HTERT RPE-1 (cell line): Measurements from ENCODE around the gene ACSM5.

ENCODE experiments used
- in situ Hi-C: fragments of 300-500 bp; cut with MboI; formaldehyde crosslinking; loops from 4 replicates; pipeline ENCODE4 v1.14.3; 2020; ENCODE audit warnings: low sequenced_read_pairs

The ACSM5 gene, protein sequence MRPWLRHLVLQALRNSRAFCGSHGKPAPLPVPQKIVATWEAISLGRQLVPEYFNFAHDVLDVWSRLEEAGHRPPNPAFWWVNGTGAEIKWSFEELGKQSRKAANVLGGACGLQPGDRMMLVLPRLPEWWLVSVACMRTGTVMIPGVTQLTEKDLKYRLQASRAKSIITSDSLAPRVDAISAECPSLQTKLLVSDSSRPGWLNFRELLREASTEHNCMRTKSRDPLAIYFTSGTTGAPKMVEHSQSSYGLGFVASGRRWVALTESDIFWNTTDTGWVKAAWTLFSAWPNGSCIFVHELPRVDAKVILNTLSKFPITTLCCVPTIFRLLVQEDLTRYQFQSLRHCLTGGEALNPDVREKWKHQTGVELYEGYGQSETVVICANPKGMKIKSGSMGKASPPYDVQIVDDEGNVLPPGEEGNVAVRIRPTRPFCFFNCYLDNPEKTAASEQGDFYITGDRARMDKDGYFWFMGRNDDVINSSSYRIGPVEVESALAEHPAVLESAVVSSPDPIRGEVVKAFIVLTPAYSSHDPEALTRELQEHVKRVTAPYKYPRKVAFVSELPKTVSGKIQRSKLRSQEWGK

GRCh38 chr16:20409398-20410120 is at the start of gene ACSM5:
TSS of gene ACSM5 (plus strand) at chr16:20409534. CDS start at chr16:20411485, 1,951 bp downstream.
- in situ Hi-C loops, result no loop called here

GRCh38 chr16:20359997-20360396 is 49.3 kb upstream of the ACSM5 start:
- in situ Hi-C loops, result no loop called here

DNA sequence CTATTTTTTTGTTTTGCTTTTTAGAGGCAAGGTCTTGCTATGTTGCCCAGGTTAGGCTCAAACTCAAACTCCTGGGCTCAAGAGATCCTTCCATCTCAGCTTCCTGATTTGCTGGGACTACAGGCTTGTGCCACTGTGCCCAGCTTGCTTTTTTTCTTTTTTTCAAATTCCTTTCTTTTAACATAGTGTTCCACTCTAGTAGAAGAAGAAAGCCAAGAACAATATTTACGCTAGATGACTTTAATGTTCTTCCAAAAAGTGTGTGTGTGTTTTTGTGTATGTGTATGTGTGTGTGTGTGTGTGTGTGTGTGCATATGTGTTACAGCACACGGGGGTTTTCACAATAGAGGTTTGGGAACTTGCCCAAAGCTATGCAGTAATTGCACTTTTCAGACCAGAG is 46.1 kb upstream of the ACSM5 start:
- in situ Hi-C loops, result no loop called here

DNA sequence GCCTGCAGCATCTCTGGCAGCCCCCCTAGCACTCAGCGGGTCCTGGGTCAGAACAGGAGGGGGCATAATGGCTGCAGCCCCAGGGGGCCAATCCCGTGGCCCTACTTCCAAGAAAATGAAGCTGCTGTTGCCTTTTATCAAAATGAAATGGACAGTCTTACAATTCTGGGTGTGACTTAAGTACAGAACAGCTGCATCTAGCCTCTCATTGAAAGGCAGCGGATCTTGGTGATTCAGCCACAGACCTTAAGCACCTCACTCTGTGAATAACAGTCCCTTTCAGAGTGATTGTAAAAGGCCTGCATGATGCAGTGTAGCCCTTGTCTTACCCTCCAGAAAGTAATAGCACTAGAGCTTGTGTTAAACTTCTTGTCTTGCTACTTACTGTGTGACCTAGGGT is 45.3 kb upstream of the ACSM5 start:
- in situ Hi-C loops, result no loop called here

DNA sequence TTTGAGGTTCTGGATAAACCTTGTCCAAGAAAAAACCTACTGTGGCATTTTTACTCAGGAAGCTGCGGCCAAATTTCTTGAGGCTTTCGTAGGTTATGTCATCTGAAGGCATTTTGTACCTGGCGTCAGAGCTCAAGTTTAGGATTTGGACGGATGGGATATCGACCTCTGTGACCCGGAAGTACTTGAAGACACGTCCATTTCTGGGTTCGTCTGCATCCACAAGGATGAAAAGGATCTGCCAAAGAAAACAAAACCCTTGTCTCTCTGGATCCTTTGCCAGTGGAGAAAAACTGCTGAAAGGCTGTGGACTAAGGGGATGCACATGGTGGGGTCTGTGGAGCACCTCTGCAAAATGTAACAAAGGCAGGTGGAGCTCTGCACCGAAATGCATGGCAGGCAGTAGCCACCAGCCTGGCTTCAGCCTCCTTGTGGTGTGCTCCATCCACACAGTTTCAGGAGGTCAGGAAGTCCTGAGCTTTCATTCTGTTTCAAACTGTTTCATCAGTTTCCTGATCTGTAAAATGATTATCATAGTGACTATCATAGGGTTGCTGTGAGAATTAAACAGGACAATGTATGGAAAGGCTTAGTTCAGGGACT is 39.8 kb upstream of the ACSM5 start:
- in situ Hi-C loops, result no loop called here

- in situ Hi-C loops, result no loop called here
Measured at GRCh38 chr16:20372701-20373100, 36.6 kb upstream of the ACSM5 start.

- in situ Hi-C loops, result no loop called here
Measured at GRCh38 chr16:20377181-20377580, 32.2 kb upstream of the ACSM5 start.

- in situ Hi-C loops, result no loop called here
Measured at GRCh38 chr16:20380782-20381181, 28.6 kb upstream of the ACSM5 start.

DNA sequence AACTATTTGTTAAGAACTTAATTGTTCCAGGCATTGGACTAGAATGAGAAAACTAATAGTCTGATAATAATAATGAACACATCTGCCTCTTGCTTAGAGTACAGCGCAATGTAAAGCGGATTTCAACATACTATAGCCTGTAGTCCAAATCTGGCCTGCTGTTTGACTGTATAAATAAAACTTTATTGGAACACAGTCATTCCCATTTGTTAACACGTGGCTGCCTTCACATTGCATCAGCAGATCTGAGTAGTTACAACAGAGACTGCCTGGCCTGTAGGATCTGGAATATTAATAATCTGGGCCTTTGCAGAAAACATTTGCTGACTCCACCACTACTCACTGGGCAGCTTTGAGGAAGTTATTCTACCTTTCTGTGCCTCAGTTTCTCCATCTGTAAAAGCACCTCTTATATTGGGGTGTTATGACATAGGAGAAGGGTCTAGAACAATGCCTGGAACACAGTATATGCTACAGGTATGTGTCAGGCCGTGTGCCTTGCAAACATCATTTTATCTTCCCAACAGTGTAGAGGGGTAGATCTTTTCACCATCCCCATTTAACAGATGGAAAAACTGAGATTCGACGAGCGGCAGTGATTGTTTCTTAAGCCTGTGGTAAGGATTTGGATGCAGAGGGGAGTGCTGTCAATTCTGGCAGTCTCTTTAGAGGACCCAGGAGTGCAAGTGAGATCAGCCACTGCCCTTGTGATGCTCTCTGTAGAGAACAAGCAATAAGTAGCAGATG is 27.0 kb upstream of the ACSM5 start:
- in situ Hi-C loops, result no loop called here

DNA sequence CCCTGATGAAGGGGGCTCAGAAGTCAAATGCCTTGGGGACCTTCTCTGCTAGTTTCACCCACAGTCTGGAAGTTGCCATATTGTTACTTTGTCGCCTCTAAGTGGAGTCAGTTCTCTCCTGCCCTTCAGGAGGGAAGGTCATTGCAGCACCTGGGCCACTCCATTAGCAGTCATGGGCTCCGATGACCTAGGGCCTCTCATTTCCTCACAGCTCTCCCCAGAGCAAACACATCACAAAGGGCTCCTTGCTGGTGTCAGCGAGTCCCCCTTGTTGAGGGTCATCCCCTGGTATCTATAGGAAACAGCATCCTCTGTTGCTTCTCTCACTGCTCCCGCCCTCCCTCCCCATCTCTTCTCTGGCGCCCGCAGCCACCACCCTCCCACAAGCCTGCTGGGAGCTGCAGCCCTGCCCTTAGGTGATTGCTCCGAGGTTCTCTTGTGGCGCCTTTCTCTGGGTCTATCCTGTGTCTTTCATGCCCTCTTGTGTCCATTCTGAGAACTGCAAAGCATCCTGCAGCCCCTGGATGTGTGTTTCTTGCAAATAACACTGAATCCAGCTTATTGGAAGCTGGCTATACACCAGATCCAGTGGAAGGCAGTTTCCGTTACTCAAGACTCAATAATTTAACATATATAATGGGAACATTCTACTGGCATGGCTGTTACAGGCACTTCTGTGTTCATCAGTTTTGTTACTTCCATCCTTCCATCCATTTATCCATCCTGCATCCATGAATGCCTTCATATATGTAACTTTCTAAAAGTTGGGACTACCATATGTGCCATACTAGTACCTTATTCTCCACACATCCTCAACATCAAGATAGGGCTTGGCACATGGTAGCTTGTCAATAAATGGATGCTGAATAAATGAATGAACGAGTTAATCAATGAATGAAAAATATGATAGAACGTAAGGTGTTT is 26.0 kb upstream of the ACSM5 start:
- in situ Hi-C loops, result no loop called here

GRCh38 chr16:20385844-20386832 is 23.2 kb upstream of the ACSM5 start:
- in situ Hi-C loops, result no loop called here

DNA sequence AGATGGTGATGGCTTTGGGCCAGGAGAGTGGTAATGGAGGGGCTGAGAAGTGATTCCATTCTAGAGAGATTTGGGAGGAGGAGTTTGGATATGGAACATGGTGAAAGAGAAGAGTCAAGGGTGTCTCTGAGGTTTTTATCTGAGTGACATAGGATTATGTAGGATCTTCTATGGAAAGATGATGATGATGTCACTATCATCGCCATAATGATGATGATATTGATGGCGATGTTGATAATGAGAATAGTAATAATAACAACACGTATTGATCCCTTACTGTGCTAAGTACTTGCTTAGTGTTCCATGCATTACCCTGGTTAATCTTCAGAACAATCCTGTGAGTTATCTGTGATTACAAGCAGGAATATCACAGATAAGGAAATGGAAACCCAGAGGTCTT is 21.4 kb upstream of the ACSM5 start:
- in situ Hi-C loops, result no loop called here

GRCh38 chr16:20388854-20389253 is 20.5 kb upstream of the ACSM5 start:
- in situ Hi-C loops, result no loop called here

DNA sequence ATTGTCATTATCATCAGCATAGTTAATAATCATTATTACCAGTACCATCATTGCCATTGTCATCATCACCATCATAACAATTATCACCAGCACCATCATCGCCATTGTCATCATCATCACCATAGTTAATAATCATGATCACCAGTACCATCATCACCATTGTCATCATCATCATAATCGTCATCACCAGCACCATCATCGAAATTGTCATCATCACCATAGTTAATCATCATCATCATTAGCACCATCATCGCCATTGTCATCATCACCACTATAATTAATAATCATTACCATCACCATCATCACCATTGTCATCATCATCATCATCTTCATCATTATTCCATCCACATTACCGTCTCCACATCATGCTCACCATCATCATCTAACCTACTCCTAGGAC is 18.3 kb upstream of the ACSM5 start:
- in situ Hi-C loops, result no loop called here

- in situ Hi-C loops, result no loop called here
Measured at GRCh38 chr16:20393801-20394577, 15.3 kb upstream of the ACSM5 start.

GRCh38 chr16:20395946-20396345 is 13.4 kb upstream of the ACSM5 start:
- in situ Hi-C loops, result no loop called here

DNA sequence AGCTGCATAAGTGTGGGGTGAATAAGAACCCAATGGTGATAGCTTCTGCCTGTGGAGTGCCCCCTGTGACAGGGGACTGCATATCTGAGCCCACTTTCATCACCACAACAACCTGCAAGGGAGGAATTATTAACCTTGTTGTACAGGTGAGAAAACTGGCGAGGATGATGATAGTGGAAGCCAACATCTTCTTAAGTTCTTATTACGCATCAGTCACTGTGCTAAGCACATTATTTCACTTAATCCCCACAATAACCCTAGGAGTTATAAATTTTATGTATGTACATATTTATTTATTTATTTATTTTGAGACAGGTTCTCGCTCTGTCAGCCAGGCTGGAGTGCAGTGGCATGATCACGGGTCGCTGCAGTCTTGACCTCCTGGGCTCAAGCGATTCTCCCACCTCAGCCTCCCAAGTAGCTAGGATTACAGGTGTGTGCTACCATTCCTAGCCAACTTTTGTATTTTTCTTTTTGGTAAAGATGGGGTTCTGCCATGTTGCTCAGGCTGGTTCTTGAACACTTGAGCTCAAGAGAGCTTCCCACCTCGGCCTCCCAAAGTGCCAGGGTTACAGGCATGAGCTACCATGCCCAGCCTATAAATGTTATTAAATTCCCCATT is 12.4 kb upstream of the ACSM5 start:
- in situ Hi-C loops, result no loop called here
